ENCODE measurements around the gene ANKRD16.
"Not testable (repeated sequence)": the region's sequence is repeated elsewhere in the genome, so short reads cannot be mapped to it uniquely, and the experiment has no call there.

Gene ANKRD16

DNA sequence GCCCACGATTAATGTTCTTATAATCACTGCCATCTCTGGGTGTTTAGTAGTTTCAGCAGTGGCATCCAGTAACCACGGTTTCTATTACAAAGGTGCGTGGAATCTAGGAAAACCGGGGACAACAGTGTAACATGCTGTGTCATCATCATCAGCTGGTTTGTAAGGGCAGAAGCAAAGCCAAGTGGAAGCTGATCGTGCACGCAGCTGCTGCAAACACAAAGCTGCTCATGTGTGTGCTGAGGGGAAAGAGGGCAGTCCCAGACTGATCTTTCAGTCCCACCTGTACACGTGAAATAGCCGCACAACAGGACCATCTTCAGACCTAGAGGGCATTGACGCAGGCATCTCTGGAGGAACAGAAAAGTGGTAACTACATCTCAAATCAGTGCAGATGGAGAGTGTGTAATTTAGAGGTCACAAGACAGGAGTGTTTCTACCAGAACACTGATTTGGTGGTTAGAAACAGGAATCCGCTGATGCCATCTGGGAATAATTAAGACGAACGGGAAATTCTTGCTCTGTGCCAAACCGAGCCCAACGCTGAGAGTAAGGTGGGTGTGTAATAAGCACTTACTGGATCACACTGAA lies 13.4 kb downstream of the ANKRD16 start:
- no peaks in the 10 kb centered on the region for H3K9me3 Mint-ChIP-seq
- no peak overlapping the region for H3K4me3 Mint-ChIP-seq
- peaks cover 38% of the 10 kb centered on the region for H3K36me3 Mint-ChIP-seq (ENCODE audit: low read depth)
- H3K4me1 Mint-ChIP-seq (ENCODE audit: low read depth) = peaks cover 7% of the 10 kb centered on the region
- H3K27ac Mint-ChIP-seq = no peak overlapping the region
- no peaks in the 10 kb centered on the region for H3K27me3 Mint-ChIP-seq

DNA sequence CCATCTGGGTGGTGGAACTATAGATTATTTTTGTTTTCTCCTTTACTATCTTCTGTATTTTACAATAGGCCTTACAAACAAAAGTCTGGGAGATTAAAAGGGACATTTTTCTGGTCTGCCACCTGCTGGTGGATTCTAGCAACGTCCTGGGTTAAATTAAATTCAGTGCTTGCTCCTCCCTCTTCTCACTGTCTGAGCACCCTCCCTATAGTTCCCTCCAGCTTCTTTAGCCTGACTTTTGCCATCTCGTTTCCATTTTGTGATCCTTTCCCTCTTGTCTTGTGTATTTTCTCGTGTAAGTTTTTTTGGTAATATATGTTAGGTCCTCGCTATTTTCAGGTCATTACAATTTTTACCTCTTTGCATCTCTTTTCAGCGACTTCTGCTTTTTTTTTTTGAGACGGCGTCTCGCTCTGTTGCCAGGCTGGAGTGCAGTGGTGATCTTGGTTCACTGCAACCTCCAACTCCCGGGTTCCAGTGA lies 16.1 kb downstream of the ANKRD16 start:
- Mint-ChIP-seq H3K4me1 (ENCODE audit: low read depth) (peaks cover 7% of the 10 kb centered on the region), H3K27ac (peak overlapping the region; percentile 78), H3K27me3 (no peaks in the 10 kb centered on the region), H3K9me3 (no peaks in the 10 kb centered on the region), H3K36me3 (ENCODE audit: low read depth) (peaks cover 43% of the 10 kb centered on the region), H3K4me3 (peak overlapping the region; percentile 58)

DNA sequence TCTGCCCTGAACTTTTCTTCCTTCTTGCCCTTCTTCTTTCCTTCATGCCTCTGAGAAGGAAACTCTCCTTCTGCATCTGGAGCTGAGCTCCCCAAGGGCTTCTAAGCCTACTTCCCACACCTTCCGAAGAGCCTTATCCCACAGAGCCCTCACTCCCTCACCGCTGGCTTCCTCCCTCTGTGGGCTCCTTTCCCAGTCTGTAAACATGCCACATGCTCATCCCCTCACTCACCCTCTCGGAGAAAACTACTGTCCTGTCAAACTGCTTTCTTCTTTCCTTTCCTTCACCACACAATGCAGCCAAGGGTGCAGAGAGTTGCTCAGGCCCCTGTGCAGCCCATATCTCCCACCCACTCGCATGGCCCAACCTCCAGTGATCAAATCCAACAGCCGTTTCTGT lies 18.1 kb downstream of the ANKRD16 start:
- Mint-ChIP-seq H3K4me3 (no peak overlapping the region), H3K9me3 (no peaks in the 10 kb centered on the region), H3K27me3 (no peaks in the 10 kb centered on the region), H3K36me3 (ENCODE audit: low read depth) (peaks cover 31% of the 10 kb centered on the region), H3K27ac (peak overlapping the region; percentile 71), H3K4me1 (ENCODE audit: low read depth) (peaks cover 9% of the 10 kb centered on the region)

DNA sequence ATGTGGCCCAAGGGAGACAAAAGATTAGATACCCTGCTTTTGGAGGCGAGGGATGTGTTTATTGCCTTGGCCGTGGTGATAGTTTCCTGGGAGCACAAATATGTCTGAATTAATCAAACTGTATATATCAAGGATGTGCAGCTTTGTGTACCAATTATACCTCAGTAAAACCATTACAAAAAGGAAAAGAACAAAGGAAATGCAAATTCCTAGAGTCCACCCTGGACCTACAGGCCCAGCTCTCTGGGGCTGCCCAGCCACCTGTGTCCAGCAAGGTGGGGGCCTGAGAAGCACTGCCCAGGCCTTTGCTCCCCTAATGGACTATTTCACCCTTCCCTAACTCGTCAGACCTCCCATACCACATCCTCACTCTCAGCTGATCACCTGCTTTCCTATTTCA lies 20.5 kb downstream of the ANKRD16 start:
- H3K4me3 Mint-ChIP-seq = no peak overlapping the region
- peaks cover 17% of the 10 kb centered on the region for H3K36me3 Mint-ChIP-seq (ENCODE audit: low read depth)
- no peak overlapping the region for H3K27ac Mint-ChIP-seq
- H3K27me3 Mint-ChIP-seq = no peaks in the 10 kb centered on the region
- no peaks in the 10 kb centered on the region for H3K9me3 Mint-ChIP-seq
- peaks cover 14% of the 10 kb centered on the region for H3K4me1 Mint-ChIP-seq (ENCODE audit: low read depth)

DNA sequence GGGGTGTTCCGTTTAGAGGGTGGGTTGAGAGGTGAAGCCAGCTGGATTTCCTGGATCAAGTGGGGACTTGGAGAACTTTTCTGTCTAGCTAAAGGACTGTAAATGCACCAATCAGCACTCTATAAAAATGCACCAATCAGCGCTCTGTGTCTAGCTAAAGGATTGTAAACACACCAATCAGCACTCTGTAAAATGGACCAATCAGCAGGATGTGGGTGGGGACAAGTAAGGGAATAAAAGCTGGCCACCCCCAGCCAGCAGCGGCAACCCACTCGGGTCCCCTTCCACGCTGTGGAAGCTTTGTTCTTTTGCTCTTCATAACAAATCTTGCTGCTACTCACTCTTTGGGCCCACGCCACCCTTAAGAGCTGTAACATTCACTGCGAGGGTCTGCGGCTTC lies 21.3 kb downstream of the ANKRD16 start:
- H3K4me1 Mint-ChIP-seq (ENCODE audit: low read depth); H3K9me3 Mint-ChIP-seq; H3K27ac Mint-ChIP-seq; H3K27me3 Mint-ChIP-seq; H3K4me3 Mint-ChIP-seq: not testable (repeated sequence)
- peaks cover 20% of the 10 kb centered on the region for H3K36me3 Mint-ChIP-seq (ENCODE audit: low read depth)

DNA sequence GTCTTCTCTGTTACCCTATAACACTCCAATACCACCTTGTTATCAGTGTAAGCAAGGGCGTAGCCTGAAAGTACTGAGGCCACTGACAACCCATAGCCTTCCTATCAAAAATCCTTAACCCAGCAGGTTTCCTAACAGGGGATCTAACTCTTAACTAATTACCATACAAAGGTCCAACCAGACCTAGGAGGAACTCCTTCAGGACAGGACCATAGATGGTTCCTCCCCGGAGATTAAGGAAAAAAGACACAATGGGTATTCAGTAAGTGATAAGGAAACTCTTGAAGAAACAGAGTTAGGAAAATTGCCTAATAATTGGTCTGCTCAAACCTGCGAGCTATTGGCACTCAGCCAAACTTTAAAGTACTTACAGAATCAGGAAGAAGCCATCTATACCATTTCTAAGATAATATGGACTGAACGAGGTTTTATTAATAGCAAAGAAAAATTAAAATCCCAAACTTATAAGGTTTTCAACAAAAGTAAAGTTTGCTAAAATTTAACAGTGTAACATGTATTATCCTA lies 22.5 kb downstream of the ANKRD16 start:
- H3K4me3 Mint-ChIP-seq; H3K9me3 Mint-ChIP-seq; H3K4me1 Mint-ChIP-seq (ENCODE audit: low read depth); H3K27ac Mint-ChIP-seq; H3K27me3 Mint-ChIP-seq: not testable (repeated sequence)
- H3K36me3 Mint-ChIP-seq (ENCODE audit: low read depth) = peaks cover 22% of the 10 kb centered on the region

DNA sequence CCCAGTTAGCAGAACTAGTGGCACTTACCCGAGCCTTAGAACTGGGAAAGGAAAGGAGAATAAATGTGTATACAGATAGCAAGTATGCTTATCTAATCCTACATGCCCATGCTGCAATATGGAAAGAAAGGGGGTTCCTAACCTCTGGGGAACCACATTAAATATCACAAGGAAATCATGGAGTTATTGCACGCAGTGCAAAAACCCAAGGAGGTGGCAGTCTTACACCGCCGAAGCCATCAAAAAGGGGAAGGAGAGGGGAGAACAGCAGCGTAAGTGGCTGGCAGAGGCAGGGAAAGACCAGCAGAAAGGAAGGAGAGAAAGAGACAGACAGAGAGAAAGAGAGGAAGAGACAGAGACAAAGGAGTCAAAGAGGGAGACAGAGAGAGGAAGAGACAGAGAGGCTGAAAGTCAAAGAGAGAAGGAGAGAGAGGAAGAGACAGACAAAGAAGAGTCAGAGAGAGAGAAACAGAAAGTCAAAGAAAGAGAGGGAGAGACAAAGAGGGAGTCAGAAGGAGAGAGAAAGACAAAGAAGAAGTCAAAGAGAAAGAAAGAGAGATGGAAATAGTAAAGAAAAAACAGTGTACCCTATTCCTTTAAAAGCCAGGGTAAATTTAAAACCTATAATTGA lies 23.1 kb downstream of the ANKRD16 start:
- Mint-ChIP-seq H3K4me3 (peak overlapping the region; percentile 1), H3K36me3 (ENCODE audit: low read depth) (peaks cover 21% of the 10 kb centered on the region), H3K4me1 (ENCODE audit: low read depth) (peaks cover 10% of the 10 kb centered on the region)
- not testable (repeated sequence) for H3K27ac Mint-ChIP-seq, H3K9me3 Mint-ChIP-seq, H3K27me3 Mint-ChIP-seq

DNA sequence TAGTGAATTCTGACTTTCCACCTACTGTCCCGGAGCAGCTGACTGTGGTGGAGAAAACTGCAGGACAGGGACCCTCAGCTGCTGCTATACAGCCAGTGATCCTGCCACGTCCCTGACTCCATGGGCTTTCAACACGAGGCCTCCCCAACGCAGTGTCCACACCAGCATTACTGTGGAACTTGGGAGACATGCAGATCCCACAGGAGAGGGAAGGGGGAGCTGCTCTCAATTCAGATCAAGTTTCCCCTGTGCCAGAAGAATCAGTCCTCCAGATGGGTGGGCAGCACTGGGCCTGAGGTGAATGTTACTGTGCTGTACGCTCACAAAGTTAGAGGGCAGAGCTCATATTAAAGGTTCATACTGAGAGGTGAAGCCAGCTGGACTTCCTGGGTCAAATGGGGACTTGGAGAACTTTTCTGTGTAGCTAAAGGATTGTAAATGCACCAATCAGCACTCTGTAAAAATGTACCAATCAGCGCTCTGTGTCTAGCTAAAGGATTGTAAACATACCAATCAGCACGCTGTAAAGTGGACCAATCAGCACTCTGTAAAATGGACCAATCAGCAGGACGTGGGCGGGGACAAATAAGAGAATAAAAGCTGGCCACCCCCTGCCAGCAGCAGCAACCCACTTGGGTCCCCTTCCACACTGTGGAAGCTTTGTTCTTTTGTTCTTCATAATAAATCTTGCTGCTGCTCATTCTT lies 26.6 kb downstream of the ANKRD16 start:
- H3K9me3 Mint-ChIP-seq, H3K27me3 Mint-ChIP-seq, H3K4me3 Mint-ChIP-seq: not testable (repeated sequence)
- H3K27ac Mint-ChIP-seq = peak overlapping the region; percentile 23
- peaks cover 14% of the 10 kb centered on the region for H3K36me3 Mint-ChIP-seq (ENCODE audit: low read depth)
- peaks cover 10% of the 10 kb centered on the region for H3K4me1 Mint-ChIP-seq (ENCODE audit: low read depth)

DNA sequence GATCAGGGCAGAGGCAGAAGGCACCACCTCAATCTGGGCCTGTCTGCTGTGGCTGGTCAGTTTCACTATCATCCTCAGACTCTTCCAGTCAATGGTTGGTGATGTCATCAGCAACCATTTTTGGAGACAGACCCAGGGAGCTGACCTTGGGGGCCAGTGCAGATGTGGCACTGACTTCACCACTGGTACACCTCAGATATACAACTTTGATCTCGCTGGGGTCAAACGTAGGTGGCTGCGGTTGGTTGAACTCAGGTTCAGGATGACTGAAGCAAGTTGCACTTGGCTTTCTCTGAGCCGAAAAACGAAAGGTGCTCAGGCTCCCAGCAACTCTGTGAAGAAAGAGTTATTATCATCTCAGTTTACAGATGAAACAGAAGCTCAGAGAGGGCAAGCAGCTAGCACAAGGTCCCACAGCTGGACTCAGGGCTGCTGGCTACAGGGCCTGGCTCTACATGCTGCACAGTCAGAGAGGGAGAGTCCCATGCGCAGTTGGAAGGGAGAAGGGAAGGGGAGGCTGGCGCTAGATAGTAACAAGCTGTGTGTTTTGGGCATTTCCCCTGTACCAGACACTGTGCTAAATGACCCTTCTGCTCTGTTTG lies 27.2 kb downstream of the ANKRD16 start:
- Mint-ChIP-seq H3K4me3 (no peak overlapping the region), H3K27me3 (no peaks in the 10 kb centered on the region), H3K4me1 (ENCODE audit: low read depth) (peaks cover 10% of the 10 kb centered on the region), H3K36me3 (ENCODE audit: low read depth) (peaks cover 14% of the 10 kb centered on the region), H3K27ac (peak overlapping the region; percentile 39), H3K9me3 (no peaks in the 10 kb centered on the region)

DNA sequence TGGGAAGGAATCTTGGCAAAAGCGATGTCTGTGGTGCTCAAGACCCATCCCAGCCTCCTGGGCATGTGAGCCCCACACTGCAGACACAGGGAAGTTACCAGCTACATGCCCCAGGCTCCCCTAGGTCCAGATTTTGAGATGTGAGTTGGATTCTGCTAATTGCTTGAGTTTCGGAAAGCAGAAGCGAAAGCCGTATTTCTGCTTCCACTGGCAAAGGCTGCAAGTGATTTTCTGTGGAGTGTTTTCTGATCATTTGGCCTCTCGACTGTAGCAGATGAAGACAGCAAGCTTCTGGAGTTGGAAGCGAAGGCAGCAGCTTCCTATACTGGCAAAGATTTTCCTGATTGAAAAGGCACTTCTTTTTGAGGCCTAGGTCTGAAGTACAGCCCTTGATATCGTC lies 29.6 kb downstream of the ANKRD16 start:
- H3K9me3 Mint-ChIP-seq = no peaks in the 10 kb centered on the region
- H3K4me1 Mint-ChIP-seq (ENCODE audit: low read depth) = peaks cover 3% of the 10 kb centered on the region
- no peak overlapping the region for H3K27ac Mint-ChIP-seq
- H3K4me3 Mint-ChIP-seq = no peak overlapping the region
- H3K36me3 Mint-ChIP-seq (ENCODE audit: low read depth) = peaks cover 14% of the 10 kb centered on the region
- H3K27me3 Mint-ChIP-seq = no peaks in the 10 kb centered on the region

DNA sequence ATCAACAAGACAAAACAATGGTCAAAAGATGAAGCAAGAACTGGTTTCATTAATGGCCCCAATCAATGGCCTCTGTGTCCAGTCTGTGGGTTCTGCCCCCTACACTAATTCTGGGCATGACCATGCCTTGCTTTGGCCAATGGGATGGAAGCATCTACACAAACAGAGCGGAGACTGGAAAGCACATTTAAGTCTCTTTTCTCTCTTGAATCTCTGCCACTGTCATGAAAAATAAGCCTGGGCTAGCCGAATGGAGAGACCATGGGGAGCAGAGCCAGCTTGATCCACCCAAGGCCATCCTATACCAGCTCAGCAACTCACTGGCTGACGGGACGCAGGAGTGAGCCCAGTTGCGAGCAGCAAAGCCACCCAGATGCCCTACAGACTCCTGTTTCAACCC lies 30.9 kb downstream of the ANKRD16 start:
- Mint-ChIP-seq H3K9me3 (no peaks in the 10 kb centered on the region), H3K4me1 (ENCODE audit: low read depth) (peaks cover 3% of the 10 kb centered on the region), H3K4me3 (no peak overlapping the region), H3K27ac (no peak overlapping the region), H3K27me3 (no peaks in the 10 kb centered on the region), H3K36me3 (ENCODE audit: low read depth) (peaks cover 8% of the 10 kb centered on the region)

DNA sequence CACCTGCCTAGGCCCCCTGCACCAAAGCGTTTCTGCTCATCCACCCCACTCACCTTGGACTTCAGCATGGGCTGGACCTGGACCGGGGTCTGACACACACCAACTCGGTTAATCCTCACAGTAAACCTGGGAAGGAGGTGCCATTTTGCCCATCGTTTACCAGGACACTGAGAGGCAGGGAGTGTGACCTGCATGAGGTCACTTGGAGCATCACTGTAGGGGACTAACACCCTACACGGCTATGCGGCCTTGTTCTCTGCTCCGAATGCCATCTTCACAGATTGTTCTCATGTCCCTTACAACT lies 33.0 kb downstream of the ANKRD16 start:
- H3K36me3 Mint-ChIP-seq (ENCODE audit: low read depth) = peaks cover 4% of the 10 kb centered on the region
- no peak overlapping the region for H3K27ac Mint-ChIP-seq
- H3K4me3 Mint-ChIP-seq = no peak overlapping the region
- no peaks in the 10 kb centered on the region for H3K9me3 Mint-ChIP-seq
- H3K27me3 Mint-ChIP-seq = no peaks in the 10 kb centered on the region
- peaks cover 11% of the 10 kb centered on the region for H3K4me1 Mint-ChIP-seq (ENCODE audit: low read depth)

DNA sequence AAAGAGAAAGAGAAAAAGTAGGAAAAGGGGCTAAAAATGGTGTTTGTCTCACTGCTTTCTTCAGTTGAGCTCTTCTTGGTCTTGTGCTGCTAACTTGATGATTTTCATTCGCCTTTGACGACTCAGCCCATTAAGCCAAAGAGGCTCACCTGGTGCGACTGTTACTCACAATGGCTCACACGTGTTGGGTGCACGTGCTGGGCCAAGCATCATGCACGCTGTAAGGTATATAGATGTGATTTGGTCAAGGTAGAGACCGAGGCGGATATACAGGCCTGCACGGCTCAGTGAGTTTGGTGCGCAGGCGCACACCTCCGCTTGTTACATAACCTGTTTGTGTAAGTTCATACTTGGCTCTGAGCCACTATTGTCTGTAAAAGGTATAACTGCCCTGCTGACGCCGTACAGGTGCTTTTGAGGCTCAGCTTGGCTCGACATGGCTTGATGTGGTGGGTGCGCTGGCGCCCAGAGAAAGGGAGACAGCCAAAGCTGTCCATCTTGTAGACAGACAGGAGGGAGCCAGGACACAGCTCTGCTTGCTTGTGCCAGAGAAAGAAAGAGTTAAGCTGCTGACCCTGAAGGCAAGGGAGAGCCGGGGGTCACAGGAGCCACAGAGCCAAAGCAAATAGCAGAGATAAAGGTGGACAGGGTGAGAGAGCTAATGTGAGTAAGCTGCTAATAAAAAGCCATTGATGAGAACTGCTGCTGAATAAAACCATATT lies 33.6 kb downstream of the ANKRD16 start:
- no peaks in the 10 kb centered on the region for H3K27me3 Mint-ChIP-seq
- no peak overlapping the region for H3K4me3 Mint-ChIP-seq
- no peaks in the 10 kb centered on the region for H3K36me3 Mint-ChIP-seq (ENCODE audit: low read depth)
- H3K9me3 Mint-ChIP-seq = no peaks in the 10 kb centered on the region
- no peak overlapping the region for H3K27ac Mint-ChIP-seq
- peaks cover 11% of the 10 kb centered on the region for H3K4me1 Mint-ChIP-seq (ENCODE audit: low read depth)

DNA sequence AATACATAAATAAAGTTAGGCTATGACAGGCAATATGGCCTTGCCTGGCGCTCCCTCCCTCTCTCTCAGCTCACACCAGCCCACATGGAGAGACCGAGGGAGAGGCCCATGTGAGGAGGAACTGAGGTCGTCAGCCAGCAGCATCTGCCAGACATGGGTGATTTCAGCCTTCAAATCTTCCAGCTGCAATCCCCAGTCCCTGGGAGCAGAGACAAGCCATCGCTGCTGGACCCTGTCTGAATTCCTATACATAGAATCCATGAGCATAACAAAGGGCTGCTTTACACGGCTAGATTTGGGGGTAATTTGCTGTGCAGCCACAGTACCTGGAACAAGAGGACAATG lies 35.6 kb downstream of the ANKRD16 start:
- H3K4me3 Mint-ChIP-seq = no peak overlapping the region
- no peak overlapping the region for H3K27ac Mint-ChIP-seq
- H3K36me3 Mint-ChIP-seq (ENCODE audit: low read depth) = no peaks in the 10 kb centered on the region
- H3K27me3 Mint-ChIP-seq = no peaks in the 10 kb centered on the region
- H3K4me1 Mint-ChIP-seq (ENCODE audit: low read depth) = peaks cover 11% of the 10 kb centered on the region
- H3K9me3 Mint-ChIP-seq = no peaks in the 10 kb centered on the region

DNA sequence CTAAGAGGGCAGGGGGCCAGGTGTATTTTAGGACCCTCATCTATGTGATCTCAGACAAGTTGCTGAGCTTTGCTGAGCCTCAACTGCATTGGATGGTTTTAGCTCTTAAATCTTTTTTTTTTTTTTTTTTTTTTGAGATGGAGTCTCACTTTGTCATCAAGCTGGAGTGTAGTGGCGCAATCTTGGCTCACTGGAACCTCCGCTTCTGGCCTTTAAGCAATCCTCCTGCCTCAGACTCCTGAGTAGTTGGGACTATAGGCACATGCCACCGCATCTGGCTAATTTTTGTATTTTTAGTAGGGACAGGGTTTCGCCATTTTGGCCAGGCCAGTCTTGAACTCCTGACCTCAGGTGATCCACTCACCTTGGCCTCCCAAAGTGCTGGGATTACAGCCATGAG lies 43.0 kb downstream of the ANKRD16 start:
- H3K9me3 Mint-ChIP-seq; H3K27me3 Mint-ChIP-seq; H3K36me3 Mint-ChIP-seq (ENCODE audit: low read depth): not testable (repeated sequence)
- peaks cover 48% of the 10 kb centered on the region for H3K4me1 Mint-ChIP-seq (ENCODE audit: low read depth)
- H3K27ac Mint-ChIP-seq = peak overlapping the region; percentile 94
- H3K4me3 Mint-ChIP-seq = peak overlapping the region; percentile 57
